ENCODE data around the gene SSTR3. TPM values are rescaled to one million over a fixed set of nuclear protein-coding genes. Genes with fewer than 3 reads are reported as not detected.
"Not testable (repeated sequence)": the region's sequence is repeated elsewhere in the genome, so short reads cannot be mapped to it uniquely, and the experiment has no call there.

The SSTR3 gene
- polyA plus RNA-seq, 6 donors from 2014 or later = 0.08 to 0.63 (median 0.45) TPM; not detected in 1

DNA sequence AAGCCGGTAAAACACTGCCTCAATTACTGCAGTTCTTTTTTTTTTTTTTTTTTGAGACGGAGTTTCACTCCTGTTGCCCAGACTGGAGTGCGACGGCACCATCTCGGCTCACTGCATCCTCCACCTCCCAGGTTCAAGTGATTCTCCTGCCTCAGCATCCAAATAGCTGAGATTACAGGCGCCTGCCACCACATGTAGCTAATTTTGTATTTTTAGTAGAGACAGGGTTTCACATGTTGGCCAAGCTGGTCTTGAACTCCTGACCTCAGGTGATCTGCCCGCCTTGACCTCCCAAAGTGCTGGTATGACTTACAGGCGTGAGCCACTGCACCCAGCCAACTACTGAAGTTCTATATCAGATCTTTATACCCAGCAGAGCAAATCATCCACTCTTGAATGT lies 39.6 kb upstream of the SSTR3 start:
- H3K9me3 Mint-ChIP-seq; H3K36me3 Mint-ChIP-seq; H3K4me3 Mint-ChIP-seq; H3K27me3 Mint-ChIP-seq; ATAC-seq (ENCODE audit: low read depth in 2 of 2); H3K27ac Mint-ChIP-seq; DNase-seq: not testable (repeated sequence)
- peaks cover 18 to 39% (median 33%) of the 10 kb centered on the region in 3 donors for H3K4me1 Mint-ChIP-seq

GRCh38 chr22:37249986-37250385 lies 37.7 kb upstream of the SSTR3 start:
- Mint-ChIP-seq H3K27me3 (peaks cover 0 to under 1% (median 0%) of the 10 kb centered on the region in 3 donors), H3K36me3 (no peaks in the 10 kb centered on the region), H3K4me1 (peaks cover 23 to 31% (median 27%) of the 10 kb centered on the region in 3 donors), H3K4me3 (no peak overlapping the region), H3K9me3 (no peaks in the 10 kb centered on the region), H3K27ac (peak overlapping the region in 2 of 6 donors; percentile 22 to 26)
- ATAC-seq (ENCODE audit: low read depth in 2 of 2) = no peak
- DNase-seq = no peak

GRCh38 chr22:37248251-37248650 lies 36.0 kb upstream of the SSTR3 start:
- Mint-ChIP-seq H3K27ac (peak overlapping the region in 3 of 6 donors; percentile 13 to 89 (median 87)), H3K4me3 (peak overlapping the region in 1 of 8 donors; percentile 6), H3K27me3 (no peaks in the 10 kb centered on the region), H3K36me3 (no peaks in the 10 kb centered on the region), H3K9me3 (no peaks in the 10 kb centered on the region), H3K4me1 (peaks cover 31 to 48% (median 41%) of the 10 kb centered on the region in 3 donors)
- ATAC-seq (ENCODE audit: low read depth in 2 of 2) (no peak), DNase-seq (no peak)

DNA sequence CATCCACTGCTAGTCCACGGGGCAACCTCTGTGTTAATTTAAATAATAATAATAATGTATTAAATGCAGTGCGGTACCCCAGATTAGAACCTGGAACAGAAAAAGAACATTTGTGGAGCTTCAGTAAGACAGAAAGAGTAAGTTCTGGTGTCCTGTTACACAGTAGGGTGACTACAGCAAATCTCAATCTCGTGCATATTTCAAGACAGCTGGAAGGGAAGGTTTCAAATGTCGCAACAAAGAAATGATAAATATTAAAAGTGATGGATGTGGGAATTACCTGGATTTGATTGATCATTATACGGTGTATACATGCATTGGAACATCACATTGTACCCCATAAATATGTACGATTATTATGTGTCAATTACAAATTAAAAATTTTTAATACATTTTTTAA lies 33.5 kb upstream of the SSTR3 start:
- Mint-ChIP-seq H3K4me3 (peak overlapping the region in 6 of 8 donors; percentile 4 to 94 (median 88)), H3K27ac (peak overlapping the region; percentile 92 to 99 (median 98)), H3K36me3 (peaks cover 1 to 2% of the 10 kb centered on the region in 2 donors), H3K9me3 (no peaks in the 10 kb centered on the region), H3K27me3 (no peaks in the 10 kb centered on the region), H3K4me1 (peaks cover 51 to 70% (median 51%) of the 10 kb centered on the region in 3 donors)
- DNase-seq (no peak), ATAC-seq (ENCODE audit: low read depth in 2 of 2) (no peak)

DNA sequence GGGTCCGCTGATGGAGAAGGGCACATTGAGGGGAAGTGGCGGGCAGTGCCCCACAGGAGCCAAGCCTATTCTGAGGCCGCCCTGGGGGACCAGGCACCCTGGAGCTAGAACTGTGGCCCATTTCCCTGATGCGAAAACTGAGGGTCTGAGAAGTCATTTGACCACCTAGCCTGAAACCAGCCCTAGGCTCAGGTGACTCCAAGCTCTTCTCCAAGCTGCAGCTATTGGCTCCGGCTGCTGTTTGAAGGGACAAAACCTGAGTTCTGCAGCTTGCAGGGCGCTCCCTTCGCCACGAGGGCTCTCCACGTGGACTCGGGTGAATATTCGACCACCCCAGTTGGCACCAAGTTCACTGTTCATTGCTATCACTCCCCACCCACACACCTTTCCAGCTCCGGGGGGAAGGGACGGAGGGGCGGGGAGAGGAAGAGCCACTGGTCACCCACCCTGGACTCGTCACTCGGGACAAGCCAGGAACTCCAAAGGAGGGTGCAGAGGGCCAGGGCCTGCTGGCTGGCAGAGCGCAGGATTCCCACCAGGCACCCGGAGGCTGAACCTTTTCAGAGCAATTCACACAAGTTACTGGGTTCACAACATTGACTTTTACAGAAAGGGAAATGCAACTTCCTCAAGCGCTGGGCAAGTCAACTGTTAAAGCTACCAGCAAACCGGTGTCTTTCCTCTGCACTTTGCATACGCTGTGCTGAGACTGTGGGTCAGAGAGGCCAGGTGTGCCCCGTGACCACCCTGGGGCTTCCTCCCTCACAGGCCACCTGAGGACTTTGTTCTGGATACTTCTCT lies 32.8 kb upstream of the SSTR3 start:
- peak overlapping the region; percentile 96 to 99 (median 99) for H3K27ac Mint-ChIP-seq
- peaks cover 54 to 71% (median 56%) of the 10 kb centered on the region in 3 donors for H3K4me1 Mint-ChIP-seq

DNA sequence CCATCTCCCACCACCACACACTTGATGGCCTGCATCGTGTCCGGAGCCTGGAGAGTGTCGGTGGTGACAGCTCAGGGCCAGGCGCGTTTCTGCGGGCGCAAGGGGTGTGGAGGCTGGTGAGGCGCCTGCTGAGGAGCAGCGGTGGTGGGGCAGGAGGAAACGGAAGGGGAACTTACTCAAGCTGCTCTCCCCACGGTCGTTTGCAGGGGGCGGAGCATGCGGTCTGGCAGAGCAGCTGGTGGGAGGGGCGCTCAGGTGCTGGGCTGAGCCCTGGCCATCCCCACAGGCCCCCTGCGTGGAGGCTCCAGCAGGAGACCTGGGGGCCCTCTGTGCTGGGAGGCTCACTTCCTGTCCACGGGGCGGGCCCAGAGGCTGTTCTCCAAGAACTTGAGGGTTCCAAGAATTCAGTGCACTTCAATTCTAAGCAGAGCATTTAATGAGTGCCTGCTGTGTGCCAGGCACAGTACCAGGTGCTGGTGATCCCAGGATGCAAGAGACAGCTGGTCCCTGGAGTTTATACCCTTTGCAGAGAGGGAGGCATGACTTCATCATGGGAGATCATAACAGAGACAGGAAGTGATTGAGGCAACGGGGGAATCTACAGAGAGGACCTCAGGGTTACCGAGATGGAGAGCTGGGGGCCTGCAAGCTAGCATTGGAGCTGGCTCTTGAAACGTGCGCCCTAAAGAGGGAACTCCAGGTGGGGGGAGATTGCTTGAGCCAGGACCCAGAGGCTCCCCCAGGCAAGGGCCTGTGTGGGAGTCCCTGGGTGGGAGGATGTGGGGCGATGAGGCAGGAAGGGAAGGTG lies 32.0 kb upstream of the SSTR3 start, which contains the start of gene RAC2:
RAC2 (minus strand) TSS at position 156 of the 808 bp plus-strand sequence; CDS start at position 35, 121 bp downstream.
- Mint-ChIP-seq H3K4me3 (peak within 1 kb of the TSS; percentile 76 to 96 (median 91)), H3K36me3 (peaks cover 7 to 8% of the 10 kb centered on the region in 2 donors), H3K4me1 (peaks cover 59 to 76% (median 60%) of the 10 kb centered on the region in 3 donors), H3K27me3 (no peaks in the 10 kb centered on the region), H3K27ac (peak within 1 kb of the TSS; percentile 96 to 99 (median 99)), H3K9me3 (no peaks in the 10 kb centered on the region)
- peak; percentile 63 to 70 for ATAC-seq (ENCODE audit: low read depth in 2 of 2)
- peak; percentile 86 for DNase-seq

More for the DNA sequence above, 32.8 kb upstream of the SSTR3 start:
- DNase-seq (peak; percentile 86), ATAC-seq (ENCODE audit: low read depth in 2 of 2) (peak; percentile 41 to 54)
- H3K27me3 Mint-ChIP-seq = no peaks in the 10 kb centered on the region
- H3K36me3 Mint-ChIP-seq = peaks cover 7 to 8% of the 10 kb centered on the region in 2 donors
- peak overlapping the region; percentile 76 to 96 (median 91) for H3K4me3 Mint-ChIP-seq
- no peaks in the 10 kb centered on the region for H3K9me3 Mint-ChIP-seq

GRCh38 chr22:37243402-37244113 lies 31.3 kb upstream of the SSTR3 start:
- Mint-ChIP-seq H3K4me3 (peak overlapping the region; percentile 76 to 96 (median 91)), H3K9me3 (no peaks in the 10 kb centered on the region), H3K4me1 (peaks cover 62 to 81% (median 66%) of the 10 kb centered on the region in 3 donors), H3K27ac (peak overlapping the region; percentile 96 to 99 (median 99)), H3K27me3 (no peaks in the 10 kb centered on the region), H3K36me3 (peaks cover 7 to 8% of the 10 kb centered on the region in 2 donors)
- ATAC-seq (ENCODE audit: low read depth in 2 of 2) = peak; percentile 1 to 6
- no peak for DNase-seq

DNA sequence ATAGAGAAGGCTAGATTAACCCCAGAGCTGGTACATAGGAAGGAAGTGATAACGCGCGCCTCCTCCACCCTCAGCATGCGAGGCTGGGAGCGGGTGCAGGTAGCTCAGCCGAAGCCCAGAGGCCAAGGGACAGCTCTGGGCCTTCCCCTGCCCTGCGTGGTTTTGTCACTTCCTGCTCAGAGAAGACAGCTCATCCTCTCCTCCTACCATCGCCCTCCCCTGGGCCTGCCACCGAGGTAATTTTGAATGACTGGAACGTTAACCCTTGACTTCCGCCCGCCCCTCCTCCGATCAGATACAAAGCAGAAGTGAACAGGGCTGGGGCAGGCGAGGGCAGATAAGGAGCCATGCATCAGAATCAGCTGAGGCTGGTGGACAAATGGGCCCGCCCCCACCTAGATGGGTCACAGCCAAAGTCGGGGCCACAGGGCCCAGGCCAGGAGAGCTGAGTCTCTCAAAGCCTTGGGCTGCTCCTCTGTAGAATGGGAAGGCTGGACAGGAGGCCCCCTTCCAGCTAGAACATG lies 30.2 kb upstream of the SSTR3 start:
- no peaks in the 10 kb centered on the region for H3K9me3 Mint-ChIP-seq
- ATAC-seq (ENCODE audit: low read depth in 2 of 2) (peak; percentile 72 to 74), DNase-seq (peak; percentile 93)
- peaks cover 7 to 16% of the 10 kb centered on the region in 2 donors for H3K36me3 Mint-ChIP-seq
- H3K4me1 Mint-ChIP-seq = peaks cover 62 to 84% (median 74%) of the 10 kb centered on the region in 3 donors
- peak overlapping the region; percentile 76 to 96 (median 91) for H3K4me3 Mint-ChIP-seq
- H3K27me3 Mint-ChIP-seq = no peaks in the 10 kb centered on the region
- peak overlapping the region; percentile 93 to 99 (median 98) for H3K27ac Mint-ChIP-seq

- Mint-ChIP-seq H3K27ac (peak overlapping the region; percentile 93 to 99 (median 98)), H3K9me3 (no peaks in the 10 kb centered on the region), H3K4me1 (peaks cover 67 to 88% (median 79%) of the 10 kb centered on the region in 3 donors), H3K27me3 (no peaks in the 10 kb centered on the region), H3K36me3 (peaks cover 7 to 17% of the 10 kb centered on the region in 2 donors), H3K4me3 (peak overlapping the region; percentile 76 to 96 (median 91))
- DNase-seq (no peak), ATAC-seq (ENCODE audit: low read depth in 2 of 2) (no peak)
These were observed 29.3 kb upstream of the SSTR3 start for GRCh38 chr22:37241351-37242142.

GRCh38 chr22:37240941-37241320 lies 28.7 kb upstream of the SSTR3 start:
- Mint-ChIP-seq H3K27ac (peak overlapping the region; percentile 85 to 99 (median 94)), H3K4me3 (peak overlapping the region; percentile 76 to 96 (median 91)), H3K36me3 (peaks cover 7 to 17% of the 10 kb centered on the region in 2 donors), H3K4me1 (peaks cover 71 to 94% (median 84%) of the 10 kb centered on the region in 3 donors), H3K27me3 (no peaks in the 10 kb centered on the region), H3K9me3 (no peaks in the 10 kb centered on the region)
- no peak for DNase-seq
- no peak for ATAC-seq (ENCODE audit: low read depth in 2 of 2)

GRCh38 chr22:37240240-37240940 lies 28.1 kb upstream of the SSTR3 start:
- DNase-seq = no peak
- Mint-ChIP-seq H3K27me3 (no peaks in the 10 kb centered on the region), H3K4me1 (peaks cover 72 to 94% (median 85%) of the 10 kb centered on the region in 3 donors), H3K9me3 (no peaks in the 10 kb centered on the region), H3K27ac (peak overlapping the region; percentile 13 to 99 (median 94)), H3K36me3 (peaks cover 7 to 17% of the 10 kb centered on the region in 2 donors), H3K4me3 (peak overlapping the region; percentile 47 to 96 (median 82))
- no peak for ATAC-seq (ENCODE audit: low read depth in 2 of 2)
